Posterior vena cava (tissue), 2 donors: ENCODE results near the gene PYGB. TPM values are rescaled to one million over a fixed set of nuclear protein-coding genes. Genes with fewer than 3 reads are reported as not detected.

Experiments used
- DNase-seq: peaks from one replicate; pipeline ENCODE4 v3.0.0-alpha.2; 2020; ENCODE audit warnings: low spot score
- intact Hi-C, 2 donors: fragments of 100-400 bp; cut with DNase I; formaldehyde crosslinking; loops; one replicate each; pipeline versions ENCODE4 v1.14.1 to v1.14.2; 2022 to 2023
- total RNA-seq, 2 donors: library from RNA; stranded (reverse); fragmentation: NEBNext Ultra II Directional; extraction: Animal tissue kit (Norgen Biotek cat#: 25700); gene quantifications; one replicate each; pipeline ENCODE4 v1.2.1, GENCODE V29; 2021
- donor health status: DM: yes; HTN: yes; CAD: no.
- donor health status: DM: yes; HTN: yes; CAD: no.

Gene PYGB
- total RNA-seq, 2 donors from 2014 or later = 132 to 155 TPM

GRCh38 chr20:25276533-25277050 is 28.7 kb downstream of the PYGB start:
- intact Hi-C loops = no loop called here
- DNase-seq = peak; percentile 77

GRCh38 chr20:25277051-25277801 is 29.3 kb downstream of the PYGB start:
- DNase-seq = peak; percentile 69
- intact Hi-C loops = no loop called here

- DNase-seq = peak; percentile 69
These were observed 30.1 kb downstream of the PYGB start for GRCh38 chr20:25277941-25278521.

GRCh38 chr20:25278636-25279361 is 30.9 kb downstream of the PYGB start:
- intact Hi-C loops = no loop called here
- DNase-seq = peak; percentile 73

More at GRCh38 chr20:25277941-25278521, 30.1 kb downstream of the PYGB start:
- intact Hi-C loops = no loop called here

- intact Hi-C loops = no loop called here
- DNase-seq = no peak
These were observed 31.5 kb downstream of the PYGB start for GRCh38 chr20:25279403-25279802.

- intact Hi-C loops = no loop called here
- peak; percentile 81 for DNase-seq
These were observed 32.2 kb downstream of the PYGB start for GRCh38 chr20:25280051-25280573.

- peak; percentile 73 for DNase-seq
- intact Hi-C loops = no loop called here
These were observed 33.0 kb downstream of the PYGB start for GRCh38 chr20:25280574-25281535.

GRCh38 chr20:25281541-25281991 is 33.7 kb downstream of the PYGB start:
- DNase-seq = peak; percentile 72
- intact Hi-C loops = no loop called here

- intact Hi-C loops = no loop called here
These were observed 34.3 kb downstream of the PYGB start for GRCh38 chr20:25282034-25282781.

GRCh38 chr20:25282796-25283195 is 34.9 kb downstream of the PYGB start:
- peak; percentile 35 for DNase-seq
- intact Hi-C loops = no loop called here

More at GRCh38 chr20:25282034-25282781, 34.3 kb downstream of the PYGB start:
- DNase-seq = peak; percentile 74

- intact Hi-C loops = no loop called here
- peak; percentile 74 for DNase-seq
These were observed 35.5 kb downstream of the PYGB start for GRCh38 chr20:25283221-25283951.

GRCh38 chr20:25284131-25284601 is 36.3 kb downstream of the PYGB start:
- intact Hi-C loops = no loop called here
- DNase-seq = peak; percentile 46

GRCh38 chr20:25285091-25285647 is 37.3 kb downstream of the PYGB start:
- DNase-seq = peak; percentile 70
- intact Hi-C loops = no loop called here

GRCh38 chr20:25285856-25286798 is 38.2 kb downstream of the PYGB start:
- DNase-seq = peak; percentile 70
- intact Hi-C loops = no loop called here

GRCh38 chr20:25286917-25287316 is 39.0 kb downstream of the PYGB start:
- peak; percentile 46 for DNase-seq
- intact Hi-C loops = no loop called here
